ENCODE data around the gene KIF4B. TPM values are rescaled to one million over a fixed set of nuclear protein-coding genes. Genes with fewer than 3 reads are reported as not detected.
A peak's percentile ranks its signal among the peaks of the same experiment; 100 is the strongest.
"Not testable (repeated sequence)": the region's sequence is repeated elsewhere in the genome, so short reads cannot be mapped to it uniquely, and the experiment has no call there.

KIF4B gene
- polyA plus RNA-seq, 10 donors = 0.08 to 0.26 (median 0.14) TPM; not detected in 3

GRCh38 chr5:155004138-155004744, 9.3 kb upstream of the KIF4B start:
- no peak for DNase-seq

- not testable (repeated sequence) for DNase-seq
These were observed 7.3 kb upstream of the KIF4B start for GRCh38 chr5:155006265-155006664.

DNA sequence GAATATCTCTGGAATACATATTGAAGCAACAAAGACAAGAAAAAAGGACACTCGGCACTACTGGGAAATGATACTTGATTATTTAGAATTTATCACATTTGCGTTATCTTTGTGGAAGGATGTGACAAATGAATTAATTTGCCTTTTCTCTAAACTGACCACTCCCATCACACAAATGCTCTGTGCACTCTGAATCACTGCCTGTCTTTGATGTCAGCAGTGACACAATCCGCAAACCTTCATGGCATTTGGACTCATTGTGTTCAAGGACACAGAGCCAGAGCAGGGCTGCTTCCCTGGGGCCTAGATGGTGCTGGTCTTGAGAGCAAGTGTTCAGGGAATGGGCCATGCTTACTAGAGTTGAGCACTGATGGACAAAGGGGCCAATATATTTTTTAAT, 4.9 kb upstream of the KIF4B start:
- DNase-seq = no peak

DNA sequence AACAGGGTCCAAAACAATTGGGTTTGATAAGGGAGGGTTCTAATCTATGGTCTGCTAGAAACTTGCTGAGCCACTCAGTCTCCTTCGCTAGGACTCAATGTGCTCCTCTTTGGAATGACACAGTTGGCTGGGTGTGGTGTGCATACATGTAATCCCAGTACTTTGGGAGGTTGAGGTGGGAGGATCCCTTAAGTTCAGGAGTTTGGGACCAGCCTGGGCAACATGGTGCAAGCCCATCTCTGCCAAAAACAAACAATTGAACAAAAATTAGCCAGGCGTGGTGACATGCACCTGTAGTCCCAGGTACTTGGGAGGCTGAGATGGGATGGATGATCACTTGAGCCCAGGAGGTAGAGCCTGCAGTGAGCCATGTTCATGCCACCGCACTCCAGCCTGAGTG, 2.7 kb upstream of the KIF4B start:
- DNase-seq = no peak

DNA sequence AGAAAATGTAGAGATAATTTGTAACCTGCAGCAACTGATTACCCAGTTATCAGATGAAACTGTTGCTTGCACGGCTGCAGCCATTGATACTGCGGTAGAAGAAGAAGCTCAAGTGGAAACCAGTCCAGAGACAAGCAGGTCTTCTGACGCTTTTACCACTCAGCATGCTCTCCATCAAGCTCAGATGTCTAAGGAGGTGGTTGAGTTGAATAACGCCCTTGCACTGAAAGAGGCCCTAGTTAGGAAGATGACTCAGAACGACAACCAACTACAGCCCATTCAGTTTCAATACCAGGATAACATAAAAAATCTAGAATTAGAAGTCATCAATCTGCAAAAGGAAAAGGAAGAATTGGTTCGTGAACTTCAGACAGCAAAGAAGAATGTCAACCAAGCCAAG, 1.7 kb downstream of the KIF4B start:
- no peak for DNase-seq

- DNase-seq = no peak
These were observed 4.1 kb downstream of the KIF4B start for GRCh38 chr5:155017610-155018009.

GRCh38 chr5:155019601-155020226, 6.2 kb downstream of the KIF4B start:
- DNase-seq = no peak

- no peak for DNase-seq
These were observed 8.3 kb downstream of the KIF4B start for GRCh38 chr5:155021842-155022241.

GRCh38 chr5:155023320-155023719, 9.8 kb downstream of the KIF4B start:
- DNase-seq = no peak

GRCh38 chr5:155024015-155024414, 10.5 kb downstream of the KIF4B start:
- DNase-seq = no peak

- DNase-seq = no peak
These were observed 12.3 kb downstream of the KIF4B start for GRCh38 chr5:155025895-155026294.

DNA sequence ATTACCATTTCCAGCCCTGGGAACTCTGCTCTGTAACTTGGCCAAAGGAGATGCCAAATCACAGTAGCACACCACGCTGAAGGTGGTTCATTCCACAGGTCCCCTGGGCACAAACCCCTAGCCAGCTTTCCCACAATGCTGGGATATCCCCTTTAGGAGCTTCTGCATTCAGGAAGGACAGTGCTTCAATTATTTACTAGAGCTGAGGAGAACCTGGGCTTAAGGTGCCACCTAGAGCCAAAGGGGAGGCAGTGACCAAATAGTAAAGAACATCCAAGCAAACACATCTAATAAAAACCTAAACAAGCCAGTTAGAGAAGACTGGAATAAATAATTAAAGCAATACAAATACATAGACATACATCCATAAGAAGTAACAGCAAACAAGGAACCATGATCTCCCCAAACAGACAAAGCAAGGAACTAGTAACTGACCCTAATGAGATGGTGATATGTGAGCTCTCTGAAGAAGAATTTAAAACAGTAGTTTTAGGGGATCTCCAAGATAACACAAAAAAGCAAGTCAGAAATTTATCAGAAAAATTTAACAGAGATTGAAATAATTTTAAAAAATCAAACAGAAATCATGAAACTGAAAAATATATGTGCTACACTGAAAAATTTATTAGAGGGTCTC, 14.6 kb downstream of the KIF4B start:
- DNase-seq = no peak

GRCh38 chr5:155029240-155029639, 15.7 kb downstream of the KIF4B start:
- no peak for DNase-seq

GRCh38 chr5:155034145-155034744, 20.7 kb downstream of the KIF4B start:
- not testable (repeated sequence) for DNase-seq

DNA sequence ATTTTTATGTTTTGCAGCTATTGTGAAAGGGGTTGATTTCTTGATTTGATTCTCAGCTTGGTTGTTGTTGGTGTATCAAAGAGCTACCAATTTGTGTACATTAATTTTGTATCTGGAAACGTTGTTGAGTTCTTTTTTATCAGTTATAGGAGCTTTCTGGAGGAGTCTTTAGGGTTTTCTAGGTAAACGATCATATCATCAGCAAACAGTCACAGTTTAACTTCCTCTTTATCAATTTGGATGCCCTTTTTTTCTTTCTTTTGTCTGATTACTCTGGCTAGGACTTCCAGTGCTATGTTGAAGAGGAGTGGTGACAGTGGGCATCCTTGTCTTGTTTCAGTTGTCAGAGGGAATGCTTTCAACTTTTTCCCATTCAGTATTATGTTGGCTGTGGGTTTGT, 21.5 kb downstream of the KIF4B start:
- not testable (repeated sequence) for DNase-seq

DNA sequence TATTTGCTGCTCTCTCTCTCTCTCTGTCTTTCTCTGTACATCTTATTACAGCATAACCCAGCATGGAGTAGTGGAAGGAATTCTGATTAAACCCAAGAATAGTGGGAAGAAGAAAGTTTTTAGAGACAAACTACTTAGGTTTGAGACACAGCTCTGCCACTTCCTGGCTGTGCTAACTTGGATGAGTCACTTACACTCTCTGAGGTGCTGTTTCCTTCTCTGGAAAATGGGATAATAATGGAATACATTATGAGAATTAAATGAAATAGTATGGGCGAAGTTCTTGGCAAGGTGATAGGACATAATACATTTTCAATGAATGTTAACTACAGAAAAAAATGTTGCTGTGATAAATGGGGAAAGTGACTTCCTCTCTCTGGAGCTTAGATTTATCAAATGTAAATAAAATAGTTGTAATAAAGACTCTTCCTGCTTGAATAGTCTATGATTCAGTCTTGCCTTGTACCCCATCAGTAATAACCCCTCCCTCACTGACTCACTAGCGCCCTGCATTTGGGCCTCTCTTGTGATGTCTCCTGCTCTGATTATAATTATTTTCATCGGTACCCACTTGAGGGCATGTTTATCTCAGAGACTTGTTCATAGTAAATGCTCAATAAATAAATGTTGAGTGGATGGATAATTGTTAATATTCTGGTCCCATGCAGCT, 27.6 kb downstream of the KIF4B start:
- no peak for DNase-seq

- DNase-seq = no peak
These were observed 31.0 kb downstream of the KIF4B start for GRCh38 chr5:155044591-155044990.

GRCh38 chr5:155046591-155046990, 33.0 kb downstream of the KIF4B start:
- no peak for DNase-seq

- no peak for DNase-seq
These were observed 34.3 kb downstream of the KIF4B start for GRCh38 chr5:155047818-155048217.

- no peak for DNase-seq
These were observed 36.2 kb downstream of the KIF4B start for GRCh38 chr5:155049569-155050383.

- DNase-seq = peak in 1 of 3 donors; percentile 16
These were observed 36.9 kb downstream of the KIF4B start for GRCh38 chr5:155050384-155051019.

All from muscle of back (tissue), 11 donors.